Right cardiac atrium (tissue), 5 donors: ENCODE data around the gene PYGO2. TPM values are rescaled to one million over a fixed set of nuclear protein-coding genes. Genes with fewer than 3 reads are reported as not detected.
A peak's percentile ranks its signal among the peaks of the same experiment; 100 is the strongest.
"Not testable (repeated sequence)": the region's sequence is repeated elsewhere in the genome, so short reads cannot be mapped to it uniquely, and the experiment has no call there.

Source experiments
- ATAC-seq, 2 donors: fragments of 200-7000 bp; cut with Tn5 transposase; one replicate each; pipeline versions ENCODE4 v1.8.0 to v1.9.1; 2020; ENCODE audit warnings: moderate library complexity in 2 of 2, mild to moderate bottlenecking in 1 of 2
- DNase-seq, 3 donors: peaks; one replicate each; pipeline ENCODE4 v3.0.0-alpha.2; 2020
- H3K27ac ChIP-seq: one replicate; pipeline ENCODE4 v1.5.1; 2013; ENCODE audit warnings: mild to moderate bottlenecking, low read length, control low read depth, moderate library complexity
- H3K27me3 ChIP-seq: one replicate; pipeline ENCODE4 v1.6.1; 2013; ENCODE audit not compliant: control insufficient read depth, insufficient read depth
- H3K4me1 ChIP-seq: one replicate; pipeline ENCODE4 v1.6.1; 2013; ENCODE audit warnings: low read length; ENCODE audit not compliant: control insufficient read depth, insufficient read depth
- H3K4me3 ChIP-seq: one replicate; pipeline ENCODE4 v1.5.1; 2013; ENCODE audit warnings: low read length, control low read depth
- H3K9me3 ChIP-seq: one replicate; pipeline ENCODE4 v1.6.1; 2013; ENCODE audit warnings: low read length; ENCODE audit not compliant: control insufficient read depth
- WGBS: extraction: QIAGEN DNeasy Blood & Tissue Kit; methylation state at CpG from one replicate; pipeline ENCODE4 v1.1.7; 2013; 5-methylcytosine and 5-hydroxymethylcytosine counted together
- intact Hi-C, 4 donors: fragments of 100-400 bp; cut with DNase I; formaldehyde crosslinking; loops; one replicate each; pipeline versions ENCODE4 v1.11.0 to v1.14.0; 2022 to 2023
- microRNA-seq, 2 donors: library from miRNA; unstranded; fragments of <30 nt; microRNA quantifications; one replicate each; pipeline ENCODE4 v1.2.0, GENCODE V29; 2020 to 2021
- polyA plus RNA-seq: library from polyadenylated mRNA; stranded (reverse); fragments of 200-250 nt; gene quantifications from one replicate; pipeline ENCODE4 v1.2.3, GENCODE V29; 2013
- total RNA-seq, 4 donors: library from RNA; stranded (reverse); fragmentation: NEBNext Ultra II Directional; extraction: Animal tissue kit (Norgen Biotek cat#: 25700); gene quantifications; one replicate each; pipeline ENCODE4 v1.2.1, GENCODE V29; 2021
- donor health status: healthy with polysubstance abuse.
- donor health status: DM: no; HTN: yes; CAD: no.
- donor health status: DM: no; HTN: no; CAD: no.
- donor health status: DM: no; HTN: yes; CAD: no; lungs with severe emphysema.
- donor health status: DM: yes; HTN: yes; CAD: no.

The PYGO2 gene
- total and polyA plus RNA-seq, 5 donors, result 14.3 to 22.0 (median 18.5) TPM

- H3K4me3 ChIP-seq, result no peak overlapping the region
- H3K27ac ChIP-seq, result no peak overlapping the region
- H3K27me3 ChIP-seq, result no peaks in the 10 kb centered on the region
- no peaks in the 10 kb centered on the region for H3K9me3 ChIP-seq
- ATAC-seq, result no peak
- H3K4me1 ChIP-seq, result no peaks in the 10 kb centered on the region
- intact Hi-C loops, result no loop called here
- no peak for DNase-seq
- 81% methylated on average over 3 of the region's 3 CpGs for WGBS
Measured at GRCh38 chr1:154923695-154924094, 37.9 kb downstream of the PYGO2 start.

GRCh38 chr1:154913273-154913672 is 48.3 kb downstream of the PYGO2 start:
- Histone ChIP-seq H3K9me3 (no peaks in the 10 kb centered on the region), H3K27me3 (no peaks in the 10 kb centered on the region), H3K27ac (no peak overlapping the region), H3K4me1 (peaks cover 2% of the 10 kb centered on the region), H3K4me3 (no peak overlapping the region)
- intact Hi-C loops, result no loop called here
- no peak for DNase-seq
- WGBS, result 76% methylated on average over 3 of the region's 3 CpGs
- ATAC-seq, result no peak

- peak overlapping the region; percentile 17 for H3K27ac ChIP-seq
- no peak for DNase-seq
Measured at GRCh38 chr1:154912755-154913154, 48.8 kb downstream of the PYGO2 start.

GRCh38 chr1:154911691-154912550 is 49.7 kb downstream of the PYGO2 start:
- peak overlapping the region; percentile 80 for H3K27ac ChIP-seq
- DNase-seq, result no peak
- ATAC-seq, result peak; percentile 71 to 82

More at GRCh38 chr1:154912755-154913154, 48.8 kb downstream of the PYGO2 start:
- 70% methylated on average over 2 of the region's 2 CpGs for WGBS
- ATAC-seq, result peak; percentile 40 to 70
- Histone ChIP-seq H3K4me3 (no peak overlapping the region), H3K27me3 (no peaks in the 10 kb centered on the region), H3K9me3 (no peaks in the 10 kb centered on the region), H3K4me1 (peaks cover 2% of the 10 kb centered on the region)
- intact Hi-C loops, result no loop called here

GRCh38 chr1:154910851-154911250 is 50.7 kb downstream of the PYGO2 start:
- ATAC-seq (no peak), DNase-seq (no peak)
- H3K27ac ChIP-seq, result no peak overlapping the region
- no peaks in the 10 kb centered on the region for H3K27me3 ChIP-seq
- H3K4me1 ChIP-seq, result peaks cover 2% of the 10 kb centered on the region
- WGBS, result 90% methylated on average over 5 of the region's 5 CpGs
- H3K9me3 ChIP-seq, result no peaks in the 10 kb centered on the region
- intact Hi-C loops, result no loop called here
- H3K4me3 ChIP-seq, result no peak overlapping the region

More at GRCh38 chr1:154911691-154912550, 49.7 kb downstream of the PYGO2 start:
- intact Hi-C loops, result no loop called here
- peaks cover 2% of the 10 kb centered on the region for H3K4me1 ChIP-seq
- H3K4me3 ChIP-seq, result no peak overlapping the region
- 73% methylated on average over 8 of the region's 8 CpGs for WGBS
- no peaks in the 10 kb centered on the region for H3K27me3 ChIP-seq
- no peaks in the 10 kb centered on the region for H3K9me3 ChIP-seq

- DNase-seq, result no peak
Measured at GRCh38 chr1:154908937-154909336, 52.6 kb downstream of the PYGO2 start.

GRCh38 chr1:154908129-154908528 is 53.5 kb downstream of the PYGO2 start:
- intact Hi-C loops, H3K27ac ChIP-seq, DNase-seq, H3K4me1 ChIP-seq, ATAC-seq, H3K9me3 ChIP-seq, H3K27me3 ChIP-seq, H3K4me3 ChIP-seq: not testable (repeated sequence)
- 51% methylated on average over 3 of the region's 3 CpGs for WGBS

More at GRCh38 chr1:154908937-154909336, 52.6 kb downstream of the PYGO2 start:
- Histone ChIP-seq H3K27me3 (no peaks in the 10 kb centered on the region), H3K27ac (no peak overlapping the region), H3K9me3 (no peaks in the 10 kb centered on the region), H3K4me1 (peaks cover 2% of the 10 kb centered on the region), H3K4me3 (no peak overlapping the region)
- 79% methylated on average over 5 of the region's 5 CpGs for WGBS
- intact Hi-C loops, result no loop called here
- ATAC-seq, result no peak

Small RNA genes lying within 50 kb of the gene (microRNA-seq; reads per million reads assigned to microRNA genes)
- 0 reads per million in 2 donors for gene MIR4258

Other genes starting within 250 kb of the PYGO2 start
- gene KCNN3, start 91.5 kb downstream of the PYGO2 start, total RNA-seq, result 1 to 10 TPM; 2.4 to 3.8 (median 3.4) TPM
- gene KCNN3, start 91.5 kb downstream of the PYGO2 start, polyA plus RNA-seq, result 1.2 TPM
- gene PMVK, start 25.1 kb downstream of the PYGO2 start, total RNA-seq, result 10 to 100 TPM; 51.5 to 74.3 (median 61.8) TPM
- gene PMVK, start 25.1 kb downstream of the PYGO2 start, polyA plus RNA-seq, result 74.0 TPM
- 100 to 1,000 TPM in 1 of 4 donors, 10 to 100 TPM in 3; 84.8 to 104 (median 90.1) TPM for gene PBXIP1, start 5.7 kb downstream of the PYGO2 start, total RNA-seq
- gene PBXIP1, start 5.7 kb downstream of the PYGO2 start, polyA plus RNA-seq, result 82.9 TPM
- 10 to 100 TPM; 63.2 to 81.7 (median 71.4) TPM for gene SHC1, start 9.0 kb upstream of the PYGO2 start, total RNA-seq
- gene SHC1, start 9.0 kb upstream of the PYGO2 start, polyA plus RNA-seq, result 37.9 TPM
- gene CKS1B, start 12.9 kb upstream of the PYGO2 start, total RNA-seq, result 10 to 100 TPM; 19.9 to 28.1 (median 23.4) TPM
- gene CKS1B, start 12.9 kb upstream of the PYGO2 start, polyA plus RNA-seq, result 28.9 TPM
- 10 to 100 TPM; 22.8 to 32.7 (median 25.2) TPM for gene FLAD1, start 21.6 kb upstream of the PYGO2 start, total RNA-seq
- gene FLAD1, start 21.6 kb upstream of the PYGO2 start, polyA plus RNA-seq, result 25.3 TPM
- gene LENEP, start 31.8 kb upstream of the PYGO2 start, total RNA-seq, result not detected
- gene LENEP, start 31.8 kb upstream of the PYGO2 start, polyA plus RNA-seq, result not detected
- 10 to 100 TPM; 40.3 to 66.6 (median 52.7) TPM for gene ZBTB7B, start 41.0 kb upstream of the PYGO2 start, total RNA-seq
- gene ZBTB7B, start 41.0 kb upstream of the PYGO2 start, polyA plus RNA-seq, result 41.7 TPM
- gene DCST2, start 72.0 kb upstream of the PYGO2 start, total RNA-seq, result under 1 TPM in 3 of 4 donors, not detected in 1; 0.25 to 0.33 (median 0.32) TPM
- 0.23 TPM for gene DCST2, start 72.0 kb upstream of the PYGO2 start, polyA plus RNA-seq
- gene DCST1, start 72.0 kb upstream of the PYGO2 start, total RNA-seq, result not detected
- not detected for gene DCST1, start 72.0 kb upstream of the PYGO2 start, polyA plus RNA-seq
- 100 to 1,000 TPM in 1 of 4 donors, 10 to 100 TPM in 3; 51.2 to 106 (median 63.6) TPM for gene ADAM15, start 89.5 kb upstream of the PYGO2 start, total RNA-seq
- 68.4 TPM for gene ADAM15, start 89.5 kb upstream of the PYGO2 start, polyA plus RNA-seq
- 1 to 10 TPM; 3.3 to 4.2 (median 3.7) TPM for gene EFNA4, start 102.0 kb upstream of the PYGO2 start, total RNA-seq
- 3.0 TPM for gene EFNA4, start 102.0 kb upstream of the PYGO2 start, polyA plus RNA-seq
- gene EFNA3, start 117.1 kb upstream of the PYGO2 start, total RNA-seq, result 1 to 10 TPM in 3 of 4 donors, under 1 TPM in 1; 0.78 to 1.9 (median 1.2) TPM
- 1.1 TPM for gene EFNA3, start 117.1 kb upstream of the PYGO2 start, polyA plus RNA-seq
- gene EFNA1, start 166.1 kb upstream of the PYGO2 start, total RNA-seq, result 10 to 100 TPM; 25.4 to 41.4 (median 36.4) TPM
- gene EFNA1, start 166.1 kb upstream of the PYGO2 start, polyA plus RNA-seq, result 28.8 TPM
- 10 to 100 TPM in 2 of 4 donors, 1 to 10 TPM in 2; 8.1 to 10.1 (median 9.3) TPM for gene SLC50A1, start 174.1 kb upstream of the PYGO2 start, total RNA-seq
- gene SLC50A1, start 174.1 kb upstream of the PYGO2 start, polyA plus RNA-seq, result 13.6 TPM
- 10 to 100 TPM; 71.2 to 81.6 (median 74.6) TPM for gene DPM3, start 178.7 kb upstream of the PYGO2 start, total RNA-seq
- 186 TPM for gene DPM3, start 178.7 kb upstream of the PYGO2 start, polyA plus RNA-seq
- gene KRTCAP2, start 211.5 kb upstream of the PYGO2 start, total RNA-seq, result 100 to 1,000 TPM; 122 to 150 (median 130) TPM
- gene KRTCAP2, start 211.5 kb upstream of the PYGO2 start, polyA plus RNA-seq, result 217 TPM
- gene TRIM46, start 212.1 kb upstream of the PYGO2 start, total RNA-seq, result under 1 TPM; 0.17 to 0.37 (median 0.26) TPM
- 0.18 TPM for gene TRIM46, start 212.1 kb upstream of the PYGO2 start, polyA plus RNA-seq
- 10 to 100 TPM; 16.5 to 33.4 (median 20.1) TPM for gene THBS3, start 246.1 kb upstream of the PYGO2 start, total RNA-seq
- 19.6 TPM for gene THBS3, start 246.1 kb upstream of the PYGO2 start, polyA plus RNA-seq
- 10 to 100 TPM; 20.1 to 24.3 (median 21.1) TPM for gene MTX1, start 246.9 kb upstream of the PYGO2 start, total RNA-seq
- 31.9 TPM for gene MTX1, start 246.9 kb upstream of the PYGO2 start, polyA plus RNA-seq